Stimulated activated CD4-positive, alpha-beta T cell treated with anti-CD3 and anti-CD28 coated beads, TNF-alpha, amount 100 ng/mL, for 48 hours (primary cell): ENCODE measurements around the gene ITM2C.

ENCODE experiments used
- DNase-seq, 3 donors: peaks; one replicate each; pipeline ENCODE4 v3.0.0-alpha.2; 2020; ENCODE audit warnings: low read depth in 3 of 3

ITM2C gene

DNA sequence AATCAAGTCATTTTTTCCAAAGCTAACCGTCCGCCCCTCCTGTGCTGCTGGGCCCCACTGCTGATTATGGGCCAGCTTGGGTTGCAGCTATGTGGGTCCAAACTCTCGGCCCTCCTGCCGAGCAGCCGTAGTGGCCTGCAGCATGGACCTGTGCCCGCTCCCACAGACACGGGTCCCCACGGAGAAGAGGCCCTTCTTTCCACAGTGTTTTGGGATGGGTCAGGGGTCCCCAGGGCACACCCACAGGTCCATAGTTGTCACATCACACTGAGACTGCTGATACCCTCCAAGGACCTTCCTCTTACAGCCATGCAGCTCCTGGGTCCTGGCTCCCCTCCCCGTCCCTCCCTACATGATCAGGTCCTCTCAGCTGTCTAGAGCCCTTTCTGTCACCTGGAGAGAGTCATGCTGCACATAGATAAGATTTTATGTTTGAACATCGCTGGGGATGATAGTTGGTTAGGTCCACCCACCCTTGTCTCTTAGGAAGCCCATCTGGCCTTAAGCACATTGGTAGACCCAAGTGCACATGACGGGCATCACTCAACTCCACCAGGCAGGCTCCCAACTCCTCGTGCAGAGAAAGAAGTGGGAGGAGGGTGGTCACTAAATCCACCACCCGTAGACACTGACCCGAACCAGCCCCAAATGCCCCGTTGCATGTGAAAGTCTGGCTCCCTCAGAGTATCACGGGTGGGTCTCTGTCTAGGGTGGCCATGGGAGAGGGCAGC is 42.8 kb downstream of the ITM2C start:
- no peak for DNase-seq

DNA sequence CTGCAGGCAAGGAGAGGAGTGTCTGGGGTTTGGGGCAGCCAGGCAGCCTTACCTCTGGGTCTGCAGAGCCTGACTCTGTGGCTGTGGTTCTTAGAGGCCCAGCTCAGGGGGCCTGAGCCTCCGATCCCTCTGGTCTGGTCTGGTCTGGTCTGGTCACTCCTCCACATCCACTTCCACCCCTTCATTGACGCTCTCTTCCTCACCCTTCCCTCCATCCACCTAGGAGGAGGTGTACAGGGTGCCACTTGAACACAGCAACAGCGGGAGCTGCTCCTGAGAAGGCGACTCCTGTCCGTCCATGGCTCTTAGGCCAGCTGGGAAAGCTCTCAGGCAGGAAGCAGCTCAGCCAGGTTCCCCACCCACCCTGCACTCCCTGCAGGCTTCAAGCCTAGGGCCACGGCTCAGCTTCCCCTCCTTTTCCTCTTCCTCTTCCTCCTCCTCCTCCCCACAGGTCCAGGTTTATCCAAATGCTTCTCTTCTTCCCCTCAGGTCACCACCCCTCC is 43.4 kb downstream of the ITM2C start:
- DNase-seq = no peak

DNA sequence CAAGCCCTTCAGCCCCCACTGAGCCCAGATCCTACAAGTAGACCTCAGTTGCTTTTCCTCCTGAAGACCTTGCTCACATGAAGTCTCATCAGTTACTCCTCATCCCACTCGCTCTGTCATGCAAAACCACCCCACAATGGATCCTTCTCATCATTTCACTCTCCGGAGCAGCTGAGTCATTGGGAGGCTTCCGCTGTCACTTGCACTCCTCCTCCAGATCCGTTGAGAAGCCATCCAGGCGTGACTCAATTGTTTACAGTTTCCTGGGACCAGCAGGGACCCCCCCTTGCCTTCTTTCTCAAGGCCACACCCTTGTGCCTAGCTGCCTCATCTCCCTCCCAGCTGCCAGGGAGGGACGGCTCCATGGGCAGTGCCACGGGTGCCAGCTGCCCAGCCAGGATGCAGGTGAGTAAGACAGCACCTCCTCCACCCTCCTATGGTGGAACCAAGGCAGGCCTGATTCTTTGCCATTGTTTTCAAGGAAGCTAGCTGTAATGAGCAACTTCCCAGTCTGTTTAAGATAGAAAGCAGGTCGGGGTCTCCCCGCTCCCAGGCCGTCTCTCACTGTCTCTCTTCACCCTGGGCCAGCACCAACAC is 44.0 kb downstream of the ITM2C start:
- peak; percentile 57 to 80 (median 63) for DNase-seq

GRCh38 chr2:230909841-230910545 is 45.3 kb downstream of the ITM2C start:
- DNase-seq = no peak

- DNase-seq = no peak
Measured at GRCh38 chr2:230910546-230911177, 45.9 kb downstream of the ITM2C start.

- DNase-seq = no peak
Measured at GRCh38 chr2:230912046-230912445, 47.3 kb downstream of the ITM2C start.

DNA sequence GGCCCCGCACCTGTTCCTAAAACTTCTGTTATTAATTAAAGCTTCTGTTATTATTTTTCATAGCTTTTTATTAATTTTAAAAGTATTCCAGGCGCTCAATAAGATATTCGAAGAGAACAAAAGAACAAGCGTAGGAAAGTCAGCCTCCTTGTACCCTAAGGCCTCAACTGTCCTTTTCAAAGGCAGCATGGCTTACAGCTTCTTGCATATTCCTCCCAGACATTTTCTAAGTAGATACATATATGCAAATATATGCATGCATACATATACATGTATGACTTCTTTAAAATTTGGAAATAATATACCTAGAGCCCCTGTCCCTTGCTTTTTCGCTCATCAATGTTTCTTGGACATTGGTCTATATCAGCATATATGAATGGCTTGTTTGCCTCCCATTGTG is 48.0 kb downstream of the ITM2C start:
- DNase-seq = no peak

DNA sequence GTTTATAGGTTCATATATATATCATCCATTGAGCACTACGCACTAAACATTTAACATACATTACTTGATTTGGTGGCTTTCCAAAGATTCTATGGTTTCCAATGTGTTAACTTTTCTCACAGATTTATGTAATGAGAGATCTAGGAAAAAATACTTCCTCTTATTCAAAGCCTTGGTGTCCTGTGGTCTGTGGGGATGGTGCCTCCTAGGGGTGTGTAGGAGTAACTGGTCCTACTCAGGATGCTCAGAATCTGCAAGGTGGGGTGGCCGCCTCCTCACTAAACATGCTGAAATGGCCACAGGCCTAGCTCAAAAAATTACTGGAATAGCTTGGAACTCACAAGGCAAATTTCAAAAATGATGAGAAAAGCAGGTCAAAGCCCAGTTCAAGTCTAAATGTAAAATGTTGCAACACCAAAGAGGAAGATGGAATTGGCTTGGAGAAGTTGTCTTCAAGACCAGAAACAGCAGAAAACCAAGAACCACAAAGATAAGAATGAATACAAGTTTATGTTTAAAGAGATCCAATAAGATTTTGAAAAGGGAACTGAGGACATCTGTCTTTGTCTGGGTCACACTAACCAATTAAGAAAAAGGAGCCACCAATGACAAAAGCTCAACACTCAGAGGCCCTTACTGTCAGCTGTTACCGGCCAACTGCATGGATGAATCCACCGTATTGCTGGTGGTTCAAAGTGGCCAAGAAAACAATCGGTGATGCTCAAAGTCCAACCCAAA is 48.8 kb downstream of the ITM2C start:
- DNase-seq = no peak

DNA sequence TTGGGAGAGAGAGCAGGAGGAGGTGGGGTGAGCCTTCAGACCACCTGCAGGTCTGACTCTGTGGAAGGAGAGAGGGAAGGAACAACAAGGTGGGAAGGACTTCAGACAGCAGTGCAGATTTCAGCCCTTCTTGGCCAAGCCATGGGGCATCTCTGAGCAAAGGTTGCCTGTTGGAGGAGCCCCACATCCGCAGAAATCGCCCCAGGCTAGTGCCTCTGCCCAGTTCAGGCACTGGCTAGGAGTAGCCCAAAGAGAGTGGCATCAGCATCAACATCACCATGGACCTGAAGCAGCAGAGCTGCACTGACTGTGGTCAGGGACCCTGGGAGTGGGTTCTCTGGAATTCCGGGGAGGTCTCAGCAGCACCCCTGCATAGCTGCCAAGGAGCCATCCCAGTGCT is 50.1 kb downstream of the ITM2C start:
- DNase-seq = no peak

- no peak for DNase-seq
Measured at GRCh38 chr2:230915319-230915718, 50.6 kb downstream of the ITM2C start.

- DNase-seq = no peak
Measured at GRCh38 chr2:230916218-230916617, 51.5 kb downstream of the ITM2C start.

- no peak for DNase-seq
Measured at GRCh38 chr2:230919240-230919639, 54.5 kb downstream of the ITM2C start.

GRCh38 chr2:230919681-230920080 is 54.9 kb downstream of the ITM2C start:
- no peak for DNase-seq

DNA sequence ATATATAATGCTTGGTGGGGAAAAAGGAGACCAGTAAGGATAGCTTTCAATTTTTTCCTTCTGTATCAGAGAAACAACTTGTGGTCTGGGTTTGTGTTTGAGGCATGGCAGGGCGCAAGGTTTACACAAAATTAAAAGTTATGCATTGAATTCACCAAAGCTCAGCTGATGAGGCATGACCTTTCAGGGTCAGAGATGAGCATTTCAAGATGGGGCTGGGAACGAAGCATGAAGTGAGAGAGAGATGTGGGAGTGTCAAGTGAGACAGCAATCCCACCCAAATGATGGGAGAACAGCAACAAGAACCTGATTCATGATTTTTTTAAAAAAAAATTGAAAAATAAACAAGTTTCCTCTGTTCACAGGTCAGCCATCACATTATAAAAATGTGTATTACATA is 55.4 kb downstream of the ITM2C start:
- no peak for DNase-seq

- no peak for DNase-seq
Measured at GRCh38 chr2:230921806-230922595, 57.3 kb downstream of the ITM2C start.

GRCh38 chr2:230922951-230923717 is 58.4 kb downstream of the ITM2C start:
- DNase-seq = no peak

- DNase-seq = no peak
Measured at GRCh38 chr2:230924092-230924469, 59.3 kb downstream of the ITM2C start.

GRCh38 chr2:230924470-230925341 is 60.0 kb downstream of the ITM2C start, which contains the start of gene GPR55:
Gene GPR55, minus strand, starts transcription at chr2:230925242. Its CDS starts 14,280 bp downstream, at chr2:230910962.
- peak; percentile 59 to 79 (median 75) for DNase-seq

DNA sequence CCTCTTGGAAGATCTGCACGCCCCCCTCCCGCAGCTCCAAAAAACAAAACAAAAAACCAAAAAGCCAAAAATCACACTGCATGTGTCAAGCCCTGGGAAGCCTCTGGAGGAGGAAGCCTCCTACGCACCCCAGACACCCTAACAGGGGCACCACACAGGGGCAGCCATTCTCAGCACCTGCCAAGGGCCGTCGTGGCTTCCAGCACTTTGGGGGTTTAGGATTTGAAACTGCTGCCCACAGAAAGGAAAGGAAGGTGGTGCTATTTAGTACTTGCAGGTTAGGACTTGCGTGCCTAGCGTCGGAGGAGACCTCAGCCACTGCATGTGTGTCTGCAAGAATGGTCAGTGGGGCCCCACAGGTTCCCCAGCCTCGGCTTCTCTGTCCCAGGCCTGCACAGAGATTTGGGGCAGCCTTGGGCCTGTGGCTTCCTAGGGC is 60.7 kb downstream of the ITM2C start:
- DNase-seq = no peak
